Measurements from ENCODE around the gene RNF26. TPM values are rescaled to one million over a fixed set of nuclear protein-coding genes. Genes with fewer than 3 reads are reported as not detected.

The RNF26 gene
- total RNA-seq, 2 experiments from 2014 or later: 33.5 to 35.1 TPM

DNA sequence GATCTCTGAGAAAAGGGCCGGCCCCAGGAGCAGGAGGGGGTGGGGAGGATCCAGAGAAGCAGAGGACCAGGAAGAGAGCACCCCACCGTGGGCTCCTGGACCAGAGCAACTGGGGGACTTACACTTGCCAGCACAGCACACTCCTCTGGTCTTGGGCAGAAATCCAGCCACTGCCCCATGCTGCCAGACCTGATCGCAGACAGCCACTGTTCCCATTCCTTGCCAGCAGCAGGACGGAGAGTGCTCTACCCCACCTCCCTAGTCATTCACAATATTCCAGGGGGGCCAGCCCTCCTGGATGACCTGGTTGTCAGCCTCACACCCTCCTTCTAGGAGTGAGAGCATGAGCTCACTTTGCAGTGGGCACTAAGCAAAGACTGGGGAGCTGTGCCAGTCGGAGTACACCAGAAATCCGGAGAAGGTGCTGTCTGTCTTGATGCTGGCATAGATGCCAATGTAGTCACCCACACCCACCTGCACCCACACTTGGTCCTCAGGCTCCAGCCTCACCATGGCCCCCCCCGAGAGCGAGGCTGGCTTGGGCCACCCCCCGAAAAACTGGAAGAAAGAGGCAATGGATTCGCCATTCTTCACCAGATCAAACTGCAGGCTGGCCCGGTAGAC is 4.8 kb downstream of the RNF26 start:
- Mint-ChIP-seq H3K9me3 (no peaks in the 10 kb centered on the region), H3K4me1 (peaks cover 54% of the 10 kb centered on the region), H3K27me3 (peaks cover 37% of the 10 kb centered on the region), H3K27ac (no peak overlapping the region), H3K4me3 (no peak overlapping the region), H3K36me3 (ENCODE audit: low read depth) (peaks cover 21% of the 10 kb centered on the region)
- no peak for DNase-seq
- POLR2A ChIA-PET: interaction anchor here (0.8 to 2.5 kb wide), 5 partner anchors 11 to 272 kb away, joined by 3 to 17 read pairs (median 4); partner anchors contain the start of gene NLRX1
- CTCF ChIA-PET: interaction anchor here (0.9 to 6.7 kb wide), 29 partner anchors 8 to 320 kb away, joined by 3 to 136 read pairs (median 4); partner anchors contain the start of genes CBL, NLRX1, USP2 and VPS11

DNA sequence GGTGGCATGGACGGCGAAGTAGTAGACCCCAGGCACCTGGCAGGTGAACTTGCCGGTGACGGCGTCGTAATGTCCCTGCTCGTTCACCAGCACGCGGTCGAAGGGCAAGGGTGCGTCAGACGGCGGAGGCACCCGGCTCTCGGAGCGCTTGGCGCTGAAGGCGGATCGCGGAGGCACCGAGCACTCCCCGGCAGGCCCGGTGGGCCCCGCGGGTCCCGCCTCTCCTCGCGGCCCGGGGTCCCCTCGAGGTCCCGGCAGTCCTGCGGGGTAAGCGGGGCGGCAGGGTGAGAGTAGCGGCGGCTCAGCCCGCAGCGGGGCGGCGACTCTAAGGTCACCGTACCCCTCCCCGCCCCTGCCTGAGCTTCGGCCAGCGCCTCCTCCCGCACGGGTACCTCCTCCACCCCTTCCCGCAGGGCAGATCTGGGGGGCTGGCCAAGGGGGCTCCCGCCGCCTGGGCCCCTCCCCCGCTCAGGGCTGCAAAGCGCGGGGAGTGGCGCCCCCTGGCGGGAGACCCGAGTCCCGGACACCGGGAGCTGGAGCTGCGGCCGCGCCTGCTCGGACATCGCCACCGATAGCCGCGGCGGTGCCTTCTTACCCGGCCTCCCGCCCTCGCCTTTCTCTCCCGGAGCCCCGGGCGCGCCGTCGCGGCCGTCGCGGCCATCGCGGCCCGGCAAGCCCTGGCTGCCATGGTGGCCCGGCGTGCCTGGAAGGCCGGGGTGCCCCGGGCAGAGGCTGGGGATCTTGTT is 5.4 kb downstream of the RNF26 start:
- peaks cover 49% of the 10 kb centered on the region for H3K4me1 Mint-ChIP-seq
- no peak overlapping the region for H3K27ac Mint-ChIP-seq
- H3K36me3 Mint-ChIP-seq (ENCODE audit: low read depth): peaks cover 18% of the 10 kb centered on the region
- ChIA-PET CTCF (interaction anchor here (0.6 to 6.7 kb wide), 9 partner anchors 8 to 162 kb away, joined by 3 to 136 read pairs (median 4); no protein-coding TSS in a partner anchor), POLR2A (no interaction called here)
- DNase-seq: peak; percentile 47
- peaks cover 37% of the 10 kb centered on the region for H3K27me3 Mint-ChIP-seq
- no peaks in the 10 kb centered on the region for H3K9me3 Mint-ChIP-seq
- H3K4me3 Mint-ChIP-seq: no peak overlapping the region

DNA sequence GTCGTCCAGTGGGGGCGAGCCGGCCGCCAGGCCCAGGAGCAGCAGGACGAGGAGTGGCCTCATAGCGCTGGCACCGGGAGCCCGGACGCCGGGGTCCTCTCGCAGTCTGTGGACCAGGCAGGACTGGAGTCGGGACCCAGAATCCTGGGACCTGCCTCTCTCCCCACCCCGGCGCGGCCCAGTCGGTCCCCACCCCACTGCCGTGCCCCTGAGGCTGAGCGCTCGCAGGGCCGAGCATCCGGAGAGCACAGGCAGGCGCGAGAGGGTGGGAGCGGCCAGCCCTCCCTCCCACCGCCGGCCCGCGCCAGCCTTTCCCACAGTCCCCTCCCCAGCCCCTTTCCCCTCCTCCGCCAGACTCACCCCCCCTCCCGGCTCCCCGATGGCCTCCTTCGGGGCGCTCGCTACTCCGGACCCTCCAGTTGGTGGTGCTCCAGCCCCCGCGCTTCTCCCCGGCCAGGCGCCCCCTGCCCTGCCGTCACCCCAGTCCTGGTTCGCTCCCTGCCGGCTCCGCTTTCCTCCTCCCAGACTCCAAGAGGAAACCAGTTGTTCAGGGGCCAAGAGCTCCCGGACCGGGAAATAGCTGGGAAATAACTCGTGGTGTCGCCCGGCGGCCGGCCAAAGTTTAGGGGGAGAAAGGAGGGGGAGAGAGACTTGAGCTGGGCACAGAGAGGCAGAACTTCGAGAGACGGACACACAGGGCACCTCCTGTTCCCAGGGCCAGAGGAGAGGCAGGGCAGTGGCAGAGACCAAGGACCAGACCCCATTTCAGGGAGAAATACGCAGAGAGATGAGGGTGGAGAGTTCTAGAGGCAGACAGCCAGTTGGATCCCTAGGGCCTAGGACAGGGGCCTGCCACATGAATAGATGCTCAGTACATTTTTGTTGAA is 6.3 kb downstream of the RNF26 start, which contains the start of gene C1QTNF5:
C1QTNF5 (minus strand) TSS at position 549 of the 887 bp plus-strand sequence; CDS start at position 63, 486 bp downstream.
- ChIA-PET CTCF (interaction anchor here (0.6 to 6.7 kb wide), 15 partner anchors 9 to 231 kb away, joined by 3 to 136 read pairs (median 4); no protein-coding TSS in a partner anchor), POLR2A (interaction anchor here (1.1 kb wide), 1 partner anchor 321 kb away, joined by 3 read pairs; no protein-coding TSS in a partner anchor)
- no peaks in the 10 kb centered on the region for H3K9me3 Mint-ChIP-seq
- H3K4me1 Mint-ChIP-seq: peaks cover 41% of the 10 kb centered on the region
- peaks cover 16% of the 10 kb centered on the region for H3K36me3 Mint-ChIP-seq (ENCODE audit: low read depth)
- no peak within 1 kb of the TSS for H3K27ac Mint-ChIP-seq
- peaks cover 37% of the 10 kb centered on the region for H3K27me3 Mint-ChIP-seq
- DNase-seq: no peak
- H3K4me3 Mint-ChIP-seq: no peak within 1 kb of the TSS

DNA sequence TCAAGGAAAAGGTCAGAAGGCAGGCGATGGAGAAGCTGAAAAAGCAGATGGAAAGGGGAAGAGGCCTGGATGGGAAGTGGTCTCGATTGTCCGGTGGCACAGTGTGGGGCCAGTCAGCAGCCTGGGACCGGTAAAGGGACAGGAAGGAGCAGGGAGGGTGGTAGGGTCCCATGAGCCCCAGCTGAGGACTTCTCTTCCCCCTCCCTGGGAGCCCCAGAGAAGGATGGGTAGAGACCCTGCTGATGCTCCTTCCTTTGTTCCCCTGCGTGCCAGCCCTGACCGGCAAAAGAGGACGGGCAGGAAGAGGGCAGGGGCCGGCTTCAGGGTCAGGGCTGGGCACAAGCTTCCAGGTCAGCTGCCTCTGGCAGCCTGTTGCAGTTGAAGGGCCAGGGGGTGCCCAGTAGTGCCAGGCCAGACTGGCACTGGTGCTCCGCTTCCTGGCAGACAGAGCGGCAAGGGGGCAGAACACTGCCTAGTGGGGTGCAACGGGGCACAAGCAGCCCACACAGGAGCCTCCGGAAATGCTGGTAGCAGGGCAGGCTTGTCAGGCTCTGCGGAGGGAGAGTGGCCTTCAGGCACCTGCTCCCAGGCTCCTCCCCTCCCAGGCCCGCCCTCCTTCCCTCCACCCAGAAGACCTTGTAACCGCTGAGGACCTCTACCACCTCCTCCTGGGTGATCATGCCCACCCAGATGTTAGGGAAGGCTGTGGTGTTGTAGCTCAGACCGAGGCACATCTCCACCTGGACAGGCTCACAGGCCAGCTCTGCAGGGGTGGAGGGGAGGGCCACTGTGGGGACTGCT is 7.1 kb downstream of the RNF26 start:
- Mint-ChIP-seq H3K27ac (no peak overlapping the region), H3K4me1 (peaks cover 32% of the 10 kb centered on the region), H3K4me3 (no peak overlapping the region), H3K9me3 (no peaks in the 10 kb centered on the region), H3K36me3 (ENCODE audit: low read depth) (peaks cover 10% of the 10 kb centered on the region), H3K27me3 (peaks cover 37% of the 10 kb centered on the region)
- DNase-seq: no peak
- CTCF ChIA-PET: interaction anchor here (0.6 to 6.7 kb wide), 6 partner anchors 8 to 232 kb away, joined by 3 to 136 read pairs (median 4); no protein-coding TSS in a partner anchor
- POLR2A ChIA-PET: interaction anchor here (1.1 kb wide), 1 partner anchor 322 kb away, joined by 3 read pairs; no protein-coding TSS in a partner anchor

DNA sequence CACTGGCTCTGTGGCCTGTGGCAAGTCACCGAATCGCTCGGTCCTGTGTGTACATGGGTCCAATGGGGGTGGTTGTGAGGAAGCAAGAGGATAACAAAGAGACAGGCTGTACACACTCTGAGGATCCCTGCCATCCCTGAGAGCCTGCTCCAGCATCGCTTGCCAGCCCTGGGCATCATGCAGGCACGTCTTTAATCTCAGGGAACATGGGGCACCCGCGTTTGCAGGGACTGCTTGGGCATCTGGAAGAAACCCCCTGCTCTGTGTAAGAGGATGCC is 7.6 kb downstream of the RNF26 start:
- no peak overlapping the region for H3K4me3 Mint-ChIP-seq
- DNase-seq: no peak
- peaks cover 7% of the 10 kb centered on the region for H3K36me3 Mint-ChIP-seq (ENCODE audit: low read depth)
- ChIA-PET POLR2A (no interaction called here), CTCF (interaction anchor here (1.3 to 6.7 kb wide), 3 partner anchors 8 to 18 kb away, joined by 3 to 136 read pairs (median 10); no protein-coding TSS in a partner anchor)
- H3K27ac Mint-ChIP-seq: no peak overlapping the region
- no peaks in the 10 kb centered on the region for H3K9me3 Mint-ChIP-seq
- peaks cover 37% of the 10 kb centered on the region for H3K27me3 Mint-ChIP-seq
- H3K4me1 Mint-ChIP-seq: peaks cover 27% of the 10 kb centered on the region

DNA sequence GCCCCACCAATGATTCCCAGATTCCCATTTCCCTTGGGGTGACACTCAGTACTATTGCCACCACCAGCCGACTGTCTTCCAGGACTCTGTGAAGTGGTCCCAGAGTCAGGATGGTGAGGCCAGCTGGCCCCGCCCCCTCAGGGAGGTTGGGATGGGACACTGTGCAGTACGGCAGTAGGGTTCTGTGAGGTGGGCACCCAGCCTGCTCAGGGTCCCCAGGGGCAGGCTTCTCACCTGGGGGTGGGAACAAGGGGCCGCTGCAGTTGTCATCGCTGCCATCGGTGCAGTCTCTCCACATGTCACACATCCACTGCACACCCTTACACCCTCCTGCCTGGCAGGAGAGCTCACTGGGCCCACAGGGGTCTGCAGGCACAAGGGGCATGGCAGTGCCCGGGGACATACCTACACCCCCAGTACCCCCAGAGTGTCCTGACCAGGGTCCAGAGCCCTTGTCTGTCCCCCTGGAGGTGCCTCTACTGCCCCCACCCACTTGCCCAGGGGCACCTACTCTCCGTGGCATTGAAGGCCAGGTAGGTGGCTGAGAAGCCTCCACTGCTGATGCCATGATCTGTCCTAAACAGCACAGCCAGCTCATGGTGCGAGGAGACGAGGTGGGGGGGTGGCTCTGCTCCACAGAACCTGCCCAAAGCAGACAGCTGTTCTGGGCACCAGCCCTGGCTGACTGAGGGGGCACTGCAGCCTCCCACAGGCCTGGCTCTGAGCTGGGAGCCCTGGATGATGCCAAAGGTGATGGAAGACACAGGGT is 8.2 kb downstream of the RNF26 start:
- Mint-ChIP-seq H3K9me3 (no peaks in the 10 kb centered on the region), H3K4me1 (peaks cover 21% of the 10 kb centered on the region), H3K27me3 (peaks cover 40% of the 10 kb centered on the region), H3K4me3 (no peak overlapping the region), H3K27ac (no peak overlapping the region), H3K36me3 (ENCODE audit: low read depth) (peaks cover 5% of the 10 kb centered on the region)
- ChIA-PET POLR2A (no interaction called here), CTCF (interaction anchor here (0.8 to 3.6 kb wide), 2 partner anchors 10 to 14 kb away, joined by 3 to 14 read pairs; no protein-coding TSS in a partner anchor)
- no peak for DNase-seq

DNA sequence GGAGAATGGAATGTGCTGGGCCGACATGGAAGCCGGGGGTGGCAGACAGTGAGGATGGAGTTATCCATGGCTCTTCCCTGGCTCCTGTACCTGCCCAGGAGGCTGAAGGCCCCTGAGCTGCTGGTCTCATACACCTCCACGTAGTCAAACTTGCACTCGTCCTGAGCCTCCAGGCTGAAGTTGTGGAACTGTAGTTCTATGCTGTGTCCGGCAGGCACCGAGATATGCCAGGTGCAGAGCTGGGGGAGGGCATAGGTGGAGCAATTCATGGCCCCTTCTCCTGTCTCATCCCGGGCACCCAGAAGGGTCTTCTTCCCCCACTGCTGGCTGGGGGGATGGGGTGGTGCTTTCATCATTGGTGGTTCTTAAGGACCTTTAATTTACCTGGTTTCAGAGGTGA is 9.4 kb downstream of the RNF26 start:
- no peaks in the 10 kb centered on the region for H3K9me3 Mint-ChIP-seq
- no peak overlapping the region for H3K4me3 Mint-ChIP-seq

DNA sequence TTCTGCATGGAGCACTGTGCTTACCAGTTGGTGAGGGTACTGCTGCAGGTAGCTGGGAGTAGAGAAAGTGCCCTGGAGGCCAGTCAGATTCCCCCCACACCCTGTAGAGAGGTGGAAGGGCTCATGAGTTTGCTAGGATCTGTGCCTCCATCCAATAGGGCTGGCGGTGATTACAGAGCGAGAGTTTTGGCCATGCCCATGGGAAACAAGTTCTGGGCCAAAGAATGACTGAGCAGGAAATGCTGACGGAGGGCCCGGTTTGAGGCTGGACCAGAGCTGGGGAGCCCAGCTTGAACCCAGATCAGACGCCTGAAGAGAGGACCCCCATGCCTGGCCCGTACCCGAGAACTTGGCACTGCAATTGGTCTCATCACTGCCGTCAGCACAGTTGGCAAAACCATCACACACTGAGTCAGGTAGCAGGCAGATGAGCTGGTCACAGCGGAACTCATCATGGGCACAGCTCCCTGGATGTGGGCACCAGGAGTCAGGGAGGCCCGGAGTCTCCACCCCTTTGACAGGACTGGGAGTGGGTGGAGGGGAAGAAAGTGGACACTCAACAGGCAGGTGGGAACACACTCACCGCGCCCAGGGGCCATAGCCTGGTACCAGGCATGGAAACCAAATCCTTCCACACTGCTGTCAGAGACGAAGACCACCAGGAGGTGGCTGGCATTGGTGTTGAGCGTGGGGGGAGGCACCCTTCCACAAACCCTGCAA is 10.1 kb downstream of the RNF26 start:
- H3K4me3 Mint-ChIP-seq: no peak overlapping the region
- no peak for DNase-seq
- peaks cover 7% of the 10 kb centered on the region for H3K4me1 Mint-ChIP-seq
- no peak overlapping the region for H3K27ac Mint-ChIP-seq
- ChIA-PET CTCF (interaction anchor here (0.6 to 3.6 kb wide), 5 partner anchors 12 to 65 kb away, joined by 3 to 14 read pairs (median 4); no protein-coding TSS in a partner anchor), POLR2A (no interaction called here)
- H3K36me3 Mint-ChIP-seq (ENCODE audit: low read depth): no peaks in the 10 kb centered on the region
- H3K27me3 Mint-ChIP-seq: peaks cover 29% of the 10 kb centered on the region
- H3K9me3 Mint-ChIP-seq: no peaks in the 10 kb centered on the region

More for the DNA sequence above, 9.4 kb downstream of the RNF26 start:
- ChIA-PET CTCF (interaction anchor here (0.6 to 3.6 kb wide), 3 partner anchors 13 to 31 kb away, joined by 3 to 14 read pairs (median 3); no protein-coding TSS in a partner anchor), POLR2A (no interaction called here)
- Mint-ChIP-seq H3K27me3 (peaks cover 36% of the 10 kb centered on the region), H3K36me3 (ENCODE audit: low read depth) (peaks cover 2% of the 10 kb centered on the region), H3K27ac (no peak overlapping the region), H3K4me1 (peaks cover 13% of the 10 kb centered on the region)
- no peak for DNase-seq

DNA sequence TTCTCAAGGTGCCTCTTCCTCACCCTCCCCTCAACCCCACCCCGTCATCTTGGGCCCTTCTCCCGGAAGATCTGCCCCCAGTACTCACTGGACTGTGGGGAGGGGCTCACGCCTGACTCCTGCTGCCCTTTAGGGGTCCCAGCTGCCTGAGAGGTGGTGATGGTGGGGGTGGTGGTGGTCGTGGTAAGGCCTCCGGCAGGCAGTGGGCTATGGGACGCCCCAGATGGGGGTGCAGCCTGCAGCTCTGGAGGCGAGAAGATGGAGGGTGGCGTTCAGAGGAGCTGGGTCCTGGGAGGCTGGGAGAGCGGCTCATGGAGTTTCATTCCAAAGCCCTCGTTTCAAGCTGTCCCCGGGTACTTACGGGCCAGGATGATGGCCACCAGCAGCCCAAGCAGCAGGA is 11.4 kb downstream of the RNF26 start:
- POLR2A ChIA-PET: no interaction called here
- Mint-ChIP-seq H3K4me3 (no peak overlapping the region), H3K27me3 (peaks cover 28% of the 10 kb centered on the region), H3K27ac (no peak overlapping the region), H3K9me3 (no peaks in the 10 kb centered on the region), H3K36me3 (ENCODE audit: low read depth) (no peaks in the 10 kb centered on the region), H3K4me1 (peaks cover 12% of the 10 kb centered on the region)
- CTCF ChIA-PET: interaction anchor here (3.6 kb wide), 1 partner anchor 11 kb away, joined by 14 read pairs; no protein-coding TSS in a partner anchor
- DNase-seq: no peak

DNA sequence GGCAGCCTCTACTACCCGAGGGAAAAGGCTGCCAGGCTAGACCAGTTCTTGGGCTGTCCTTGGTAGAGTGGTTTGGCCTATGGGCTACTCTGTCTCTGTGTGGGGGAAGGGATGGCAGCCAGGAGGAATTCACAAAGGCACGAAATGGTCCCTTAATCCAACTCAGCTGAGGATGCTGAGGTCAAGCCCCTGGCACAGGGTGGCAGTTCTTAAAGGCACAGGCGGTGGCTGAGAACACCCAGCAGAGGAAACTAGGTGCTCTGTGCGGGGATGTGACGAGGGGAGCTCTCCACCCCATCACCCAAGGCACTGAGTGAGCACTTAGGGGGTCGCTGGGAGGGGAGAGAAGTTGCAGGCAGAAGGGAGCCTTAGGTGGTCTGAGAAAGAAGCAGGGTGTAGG is 12.3 kb downstream of the RNF26 start, which contains the start of gene MFRP:
MFRP (minus strand) TSS at position 101 of the 400 bp plus-strand sequence. CDS start 192 bp downstream, outside the sequence.
- no peaks in the 10 kb centered on the region for H3K9me3 Mint-ChIP-seq
- H3K36me3 Mint-ChIP-seq (ENCODE audit: low read depth): no peaks in the 10 kb centered on the region
- CTCF ChIA-PET: no interaction called here
- DNase-seq: no peak
- POLR2A ChIA-PET: no interaction called here
- H3K4me1 Mint-ChIP-seq: peaks cover 6% of the 10 kb centered on the region
- H3K27ac Mint-ChIP-seq: no peak within 1 kb of the TSS
- H3K4me3 Mint-ChIP-seq: no peak within 1 kb of the TSS
- H3K27me3 Mint-ChIP-seq: peaks cover 26% of the 10 kb centered on the region

DNA sequence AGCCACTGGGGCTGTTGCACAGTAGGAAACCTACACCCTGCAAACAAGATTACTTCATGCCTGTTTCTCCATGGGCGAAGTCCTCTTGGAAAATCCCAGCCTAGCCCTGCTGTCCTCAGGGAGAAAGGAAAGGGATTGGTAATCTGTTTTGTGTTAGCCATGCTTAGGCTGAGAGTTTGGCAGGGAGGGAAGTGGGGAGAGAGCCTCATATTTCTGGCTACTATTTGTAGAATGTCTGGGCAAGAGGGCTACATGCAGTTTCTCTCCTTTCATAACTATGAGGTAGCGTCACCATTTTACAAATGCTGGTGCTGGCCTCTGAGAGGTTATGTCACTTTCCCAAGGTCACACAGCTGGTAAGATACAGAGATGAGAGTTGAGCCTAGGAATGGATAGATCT is 12.9 kb downstream of the RNF26 start:
- DNase-seq: no peak
- H3K27me3 Mint-ChIP-seq: peaks cover 26% of the 10 kb centered on the region
- H3K4me3 Mint-ChIP-seq: no peak overlapping the region
- ChIA-PET POLR2A (no interaction called here), CTCF (interaction anchor here (1.4 to 2.1 kb wide), 3 partner anchors 9 to 127 kb away, joined by 4 to 16 read pairs (median 10); no protein-coding TSS in a partner anchor)
- no peak overlapping the region for H3K27ac Mint-ChIP-seq
- H3K36me3 Mint-ChIP-seq (ENCODE audit: low read depth): no peaks in the 10 kb centered on the region
- H3K4me1 Mint-ChIP-seq: peaks cover 6% of the 10 kb centered on the region
- no peaks in the 10 kb centered on the region for H3K9me3 Mint-ChIP-seq

Measured in activated CD4-positive, alpha-beta memory T cell treated with anti-CD3 and anti-CD28 coated beads, Interleukin-2, amount 10 ng/mL, durations not matched to agents 7 days and 5 days (primary cell).